Naive thymus-derived CD4-positive, alpha-beta T cell (primary cell): ENCODE results near the gene GDI2. TPM values are rescaled to one million over a fixed set of nuclear protein-coding genes. Genes with fewer than 3 reads are reported as not detected.
A peak's percentile ranks its signal among the peaks of the same experiment; 100 is the strongest.
"Not testable (repeated sequence)": the region's sequence is repeated elsewhere in the genome, so short reads cannot be mapped to it uniquely, and the experiment has no call there.

ENCODE experiments used
- ATAC-seq: fragments of 150-1000 bp; cut with Tn5 transposase; 2 replicates; pipeline ENCODE4 v1.10.0; 2021; ENCODE audit warnings: mild to moderate bottlenecking, moderate library complexity
- CTCF ChIA-PET: fragments of 350-600 bp; sonication (Branson Sonifier 250); formaldehyde crosslinking; loops from one replicate; lab custom pipeline; 2021; ENCODE audit warnings: antibody characterized with exemption; lab: Charles Lee
- POLR2A ChIA-PET: fragments of 350-600 bp; sonication (Branson Sonifier 250); formaldehyde crosslinking; loops from one replicate; lab custom pipeline; 2021; ENCODE audit warnings: antibody characterized with exemption, inconsistent platforms; lab: Charles Lee
- DNase-seq, 9 donors: peaks; one replicate each; pipeline versions ENCODE4 v3.0.0 to v3.0.0-alpha.2; 2020 to 2022; ENCODE audit warnings: mixed read lengths in 1 of 9
- H3K27ac ChIP-seq: one replicate; pipeline ENCODE4 v1.7.0; 2013; ENCODE audit warnings: mild to moderate bottlenecking, low read depth, low read length, moderate library complexity
- H3K27me3 ChIP-seq, 2 donors: one replicate each; pipeline ENCODE4 v1.7.0; 2013; ENCODE audit warnings: low read length in 2 of 2, mild to moderate bottlenecking in 2 of 2, moderate library complexity in 2 of 2; ENCODE audit not compliant: control insufficient read depth in 2 of 2, insufficient read depth in 2 of 2
- H3K36me3 ChIP-seq, 3 experiments: 1 replicate in 2 of 3; 2 replicates in 1 of 3; pipeline ENCODE4 v1.7.0; 2013; ENCODE audit warnings: low read length in 3 of 3, mild to moderate bottlenecking in 3 of 3, moderate library complexity in 1 of 3; ENCODE audit not compliant: insufficient read depth in 3 of 3, control insufficient read depth in 2 of 3
- H3K4me1 ChIP-seq, 2 donors: one replicate each; pipeline ENCODE4 v1.7.0; 2013; ENCODE audit warnings: low read length in 2 of 2, mild to moderate bottlenecking in 2 of 2, moderate library complexity in 1 of 2; ENCODE audit not compliant: control insufficient read depth in 2 of 2, insufficient read depth in 2 of 2
- H3K4me3 ChIP-seq: 2 replicates; pipeline ENCODE4 v1.7.0; 2013; ENCODE audit warnings: mild to moderate bottlenecking, low read length
- H3K9me3 ChIP-seq, 3 experiments: 1 replicate in 2 of 3; 2 replicates in 1 of 3; pipeline ENCODE4 v1.7.0; 2013; ENCODE audit warnings: low read length in 3 of 3; ENCODE audit not compliant: control insufficient read depth in 2 of 3
- H3K27ac Mint-ChIP-seq, 9 donors: one replicate each; pipeline ENCODE4 v1.8.0; 2020 to 2022; ENCODE audit warnings: mixed read lengths in 9 of 9, mild to moderate bottlenecking in 8 of 9, moderate library complexity in 5 of 9, inconsistent platforms in 2 of 9
- H3K27me3 Mint-ChIP-seq, 5 donors: one replicate each; pipeline ENCODE4 v1.8.0; 2021 to 2022; ENCODE audit warnings: mixed read lengths in 5 of 5, mild to moderate bottlenecking in 1 of 5
- H3K36me3 Mint-ChIP-seq, 5 donors: one replicate each; pipeline ENCODE4 v1.8.0; 2020 to 2022; ENCODE audit warnings: mixed read lengths in 5 of 5, mild to moderate bottlenecking in 3 of 5, inconsistent platforms in 1 of 5
- H3K4me1 Mint-ChIP-seq, 7 donors: one replicate each; pipeline ENCODE4 v1.8.0; 2020 to 2022; ENCODE audit warnings: mixed read lengths in 7 of 7, mild to moderate bottlenecking in 3 of 7, inconsistent platforms in 1 of 7
- H3K4me3 Mint-ChIP-seq, 10 donors: one replicate each; pipeline ENCODE4 v1.8.0; 2020 to 2022; ENCODE audit warnings: mild to moderate bottlenecking in 10 of 10, mixed read lengths in 10 of 10, moderate library complexity in 6 of 10, inconsistent platforms in 2 of 10
- H3K9me3 Mint-ChIP-seq, 11 donors: one replicate each; pipeline ENCODE4 v1.8.0; 2020 to 2022; ENCODE audit warnings: mixed read lengths in 11 of 11, mild to moderate bottlenecking in 4 of 11, inconsistent platforms in 1 of 11, moderate library complexity in 1 of 11
- intact Hi-C, 2 donors: fragments of 100-400 bp; cut with micrococcal nuclease; formaldehyde crosslinking; loops; one replicate each; pipeline ENCODE4 v1.15.1; 2023
- polyA plus RNA-seq, 2 donors: library from polyadenylated mRNA; unstranded; fragments of 300-500 nt; fragmentation: Illumina TruSeq; gene quantifications; one replicate each; pipeline ENCODE4 v1.2.3, GENCODE V29; 2021
- total RNA-seq, 6 experiments: library from RNA in 5 of 6; stranded (reverse) in 5 of 6; gene quantifications; 1 replicate in 5 of 6; 2 replicates in 1 of 6; pipeline ENCODE4 v1.2.3 and lab custom pipeline; 2021 to 2026

The GDI2 gene
- total and polyA plus RNA-seq, 7 experiments from 2014 or later: 85.3 to 236 (median 130) TPM

DNA sequence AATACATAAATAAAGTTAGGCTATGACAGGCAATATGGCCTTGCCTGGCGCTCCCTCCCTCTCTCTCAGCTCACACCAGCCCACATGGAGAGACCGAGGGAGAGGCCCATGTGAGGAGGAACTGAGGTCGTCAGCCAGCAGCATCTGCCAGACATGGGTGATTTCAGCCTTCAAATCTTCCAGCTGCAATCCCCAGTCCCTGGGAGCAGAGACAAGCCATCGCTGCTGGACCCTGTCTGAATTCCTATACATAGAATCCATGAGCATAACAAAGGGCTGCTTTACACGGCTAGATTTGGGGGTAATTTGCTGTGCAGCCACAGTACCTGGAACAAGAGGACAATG, 40.9 kb upstream of the GDI2 start:
- Mint-ChIP-seq H3K36me3 (peaks cover 0 to 3% (median 0%) of the 10 kb centered on the region in 5 donors), H3K4me3 (no peak overlapping the region), H3K4me1 (peaks cover 0 to 3% (median 0%) of the 10 kb centered on the region in 7 donors), H3K9me3 (peaks cover 0 to 1% (median 0%) of the 10 kb centered on the region in 11 donors), H3K27me3 (peaks cover 0 to 11% (median 4%) of the 10 kb centered on the region in 5 donors), H3K27ac (no peak overlapping the region)
- H3K4me3 ChIP-seq: no peak overlapping the region
- CTCF ChIA-PET: no interaction called here
- no peak overlapping the region for H3K27ac ChIP-seq
- H3K4me1 ChIP-seq: no peaks in the 10 kb centered on the region
- ATAC-seq (no peak), DNase-seq (no peak)
- H3K27me3 ChIP-seq: no peaks in the 10 kb centered on the region
- intact Hi-C loops: no loop called here
- H3K9me3 ChIP-seq: no peaks in the 10 kb centered on the region
- no peaks in the 10 kb centered on the region for H3K36me3 ChIP-seq
- POLR2A ChIA-PET: interaction anchor here (0.7 kb wide), 1 partner anchor 101 kb away, joined by 4 read pairs; no protein-coding TSS in a partner anchor

DNA sequence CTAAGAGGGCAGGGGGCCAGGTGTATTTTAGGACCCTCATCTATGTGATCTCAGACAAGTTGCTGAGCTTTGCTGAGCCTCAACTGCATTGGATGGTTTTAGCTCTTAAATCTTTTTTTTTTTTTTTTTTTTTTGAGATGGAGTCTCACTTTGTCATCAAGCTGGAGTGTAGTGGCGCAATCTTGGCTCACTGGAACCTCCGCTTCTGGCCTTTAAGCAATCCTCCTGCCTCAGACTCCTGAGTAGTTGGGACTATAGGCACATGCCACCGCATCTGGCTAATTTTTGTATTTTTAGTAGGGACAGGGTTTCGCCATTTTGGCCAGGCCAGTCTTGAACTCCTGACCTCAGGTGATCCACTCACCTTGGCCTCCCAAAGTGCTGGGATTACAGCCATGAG, 33.4 kb upstream of the GDI2 start:
- H3K27me3 Mint-ChIP-seq, POLR2A ChIA-PET, ATAC-seq, H3K27me3 ChIP-seq, DNase-seq, H3K9me3 Mint-ChIP-seq, H3K4me3 Mint-ChIP-seq, H3K4me3 ChIP-seq, intact Hi-C loops, H3K4me1 Mint-ChIP-seq, H3K4me1 ChIP-seq, H3K27ac ChIP-seq, H3K36me3 Mint-ChIP-seq, H3K27ac Mint-ChIP-seq, H3K36me3 ChIP-seq, H3K9me3 ChIP-seq: not testable (repeated sequence)
- CTCF ChIA-PET: interaction anchor here (0.6 kb wide), 1 partner anchor 1657 kb away, joined by 4 read pairs; no protein-coding TSS in a partner anchor

DNA sequence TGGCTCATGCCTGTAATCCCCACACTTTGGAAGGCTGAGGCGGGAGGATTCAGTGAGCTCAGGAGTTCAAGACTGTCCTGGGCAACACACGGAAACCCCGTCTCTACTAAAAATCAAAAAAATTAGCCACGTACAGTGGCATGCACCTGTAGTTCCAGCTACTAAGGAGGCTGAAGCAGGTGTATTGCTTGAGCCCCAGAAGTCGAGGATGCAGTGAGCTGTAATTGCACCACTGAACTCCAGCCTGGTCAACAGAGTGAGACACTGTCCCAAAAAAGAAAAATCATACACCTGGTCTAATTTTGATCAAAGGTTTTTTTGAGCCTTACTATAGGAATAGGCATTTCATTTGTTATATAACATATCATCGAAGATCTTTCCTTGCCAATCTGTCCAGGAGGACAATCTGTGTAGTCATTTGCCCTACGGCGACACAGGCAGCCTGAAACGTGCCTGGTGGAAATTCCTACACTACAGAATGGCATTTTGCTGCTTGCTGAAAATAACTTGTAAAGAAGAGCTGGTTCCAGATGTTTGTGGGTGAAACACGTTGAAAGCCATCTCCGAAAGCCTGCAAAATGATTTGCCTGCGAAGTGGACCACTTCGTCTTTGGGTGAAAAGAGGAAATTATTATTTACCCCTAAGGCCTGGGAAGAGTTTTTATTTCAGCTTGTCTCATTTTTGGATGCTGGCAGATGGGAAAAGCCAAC, 31.3 kb upstream of the GDI2 start:
- peaks cover 0 to 5% (median 0%) of the 10 kb centered on the region in 5 donors for H3K27me3 Mint-ChIP-seq
- Histone ChIP-seq H3K9me3 (no peaks in the 10 kb centered on the region), H3K36me3 (no peaks in the 10 kb centered on the region), H3K4me3 (no peak overlapping the region), H3K27ac (no peak overlapping the region), H3K27me3 (no peaks in the 10 kb centered on the region), H3K4me1 (no peaks in the 10 kb centered on the region)
- H3K4me1 Mint-ChIP-seq: peaks cover 0 to 10% (median 0%) of the 10 kb centered on the region in 7 donors
- intact Hi-C loops: no loop called here
- no peak for ATAC-seq
- H3K36me3 Mint-ChIP-seq: no peaks in the 10 kb centered on the region
- POLR2A ChIA-PET: interaction anchor here (0.6 kb wide), 1 partner anchor 593 kb away, joined by 3 read pairs; no protein-coding TSS in a partner anchor
- H3K9me3 Mint-ChIP-seq: peaks cover 0 to 1% (median 0%) of the 10 kb centered on the region in 11 donors
- CTCF ChIA-PET: interaction anchor here (0.7 kb wide), 1 partner anchor 1007 kb away, joined by 4 read pairs; no protein-coding TSS in a partner anchor
- no peak overlapping the region for H3K4me3 Mint-ChIP-seq
- H3K27ac Mint-ChIP-seq: no peak overlapping the region
- DNase-seq: no peak

DNA sequence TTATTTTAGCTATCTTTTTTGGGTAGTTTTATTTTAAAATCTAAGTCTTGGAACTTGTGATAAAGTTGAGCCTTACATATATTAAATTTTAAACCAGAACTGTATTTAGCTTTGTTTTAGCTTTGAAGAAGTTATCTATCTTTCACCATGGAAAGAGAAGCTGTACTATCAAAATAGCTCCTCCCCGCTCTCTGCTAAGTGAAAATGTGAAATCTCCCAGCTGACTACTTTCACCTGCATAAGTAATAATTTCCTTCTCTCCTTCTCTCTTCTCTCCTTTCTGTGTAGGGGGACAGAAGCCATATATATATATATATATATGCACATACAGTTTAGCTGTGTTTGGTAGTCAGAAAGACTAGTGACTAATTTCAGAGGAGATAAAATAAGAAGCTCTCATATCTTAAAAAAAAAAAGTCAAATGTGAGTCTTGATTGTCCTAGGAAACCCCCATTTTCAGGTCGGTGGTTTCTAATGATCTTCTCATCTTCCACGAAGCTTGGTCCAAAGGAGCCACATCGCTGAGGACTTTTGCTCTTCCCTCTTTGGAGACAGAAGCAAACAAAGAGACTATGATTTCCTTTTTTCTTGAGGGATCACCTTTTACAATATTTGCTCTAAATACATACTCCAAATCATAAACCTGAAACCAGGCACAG, 30.6 kb upstream of the GDI2 start:
- no peaks in the 10 kb centered on the region for H3K36me3 Mint-ChIP-seq
- DNase-seq (no peak), ATAC-seq (no peak)
- Histone ChIP-seq H3K36me3 (no peaks in the 10 kb centered on the region), H3K9me3 (no peaks in the 10 kb centered on the region), H3K27ac (no peak overlapping the region), H3K4me1 (no peaks in the 10 kb centered on the region), H3K4me3 (no peak overlapping the region), H3K27me3 (no peaks in the 10 kb centered on the region)
- peak overlapping the region in 1 of 9 donors; percentile 50 for H3K27ac Mint-ChIP-seq
- no peaks in the 10 kb centered on the region for H3K9me3 Mint-ChIP-seq
- POLR2A ChIA-PET: interaction anchor here (0.6 kb wide), 1 partner anchor 594 kb away, joined by 3 read pairs; no protein-coding TSS in a partner anchor
- peaks cover 0 to 10% (median 0%) of the 10 kb centered on the region in 7 donors for H3K4me1 Mint-ChIP-seq
- no peak overlapping the region for H3K4me3 Mint-ChIP-seq
- CTCF ChIA-PET: interaction anchor here (0.6 to 0.7 kb wide), 3 partner anchors 262 to 1007 kb away, joined by 3 to 4 read pairs (median 3); no protein-coding TSS in a partner anchor
- intact Hi-C loops: no loop called here
- H3K27me3 Mint-ChIP-seq: peaks cover 0 to 5% (median 0%) of the 10 kb centered on the region in 5 donors

DNA sequence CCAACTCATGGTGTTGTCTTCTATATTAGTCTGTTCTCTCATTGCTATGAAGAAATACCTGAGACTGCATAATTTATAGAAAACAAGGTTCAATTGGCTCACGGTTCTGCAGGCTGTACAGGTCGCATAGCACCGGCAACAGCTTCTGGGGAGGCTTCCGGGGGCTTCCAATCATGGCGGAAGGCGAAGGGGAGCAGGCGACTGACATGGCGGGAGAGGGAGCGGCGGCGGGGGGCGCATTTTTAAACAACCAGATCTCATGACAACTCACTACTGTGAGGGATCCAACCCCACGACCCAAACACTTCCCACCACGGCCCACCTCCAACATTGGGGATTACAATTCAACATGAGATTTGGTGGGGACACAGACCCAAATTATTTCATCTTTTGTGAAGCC, 28.7 kb upstream of the GDI2 start:
- DNase-seq: no peak
- H3K27ac ChIP-seq: no peak overlapping the region
- H3K4me3 ChIP-seq: no peak overlapping the region
- Mint-ChIP-seq H3K9me3 (no peaks in the 10 kb centered on the region), H3K27me3 (peaks cover 0 to 5% (median 0%) of the 10 kb centered on the region in 5 donors), H3K4me3 (no peak overlapping the region), H3K4me1 (peaks cover 0 to 10% (median 0%) of the 10 kb centered on the region in 7 donors), H3K36me3 (no peaks in the 10 kb centered on the region), H3K27ac (no peak overlapping the region)
- CTCF ChIA-PET: no interaction called here
- no peaks in the 10 kb centered on the region for H3K36me3 ChIP-seq
- no peaks in the 10 kb centered on the region for H3K27me3 ChIP-seq
- H3K9me3 ChIP-seq: no peaks in the 10 kb centered on the region
- intact Hi-C loops: no loop called here
- H3K4me1 ChIP-seq: no peaks in the 10 kb centered on the region
- ATAC-seq: no peak
- POLR2A ChIA-PET: no interaction called here

DNA sequence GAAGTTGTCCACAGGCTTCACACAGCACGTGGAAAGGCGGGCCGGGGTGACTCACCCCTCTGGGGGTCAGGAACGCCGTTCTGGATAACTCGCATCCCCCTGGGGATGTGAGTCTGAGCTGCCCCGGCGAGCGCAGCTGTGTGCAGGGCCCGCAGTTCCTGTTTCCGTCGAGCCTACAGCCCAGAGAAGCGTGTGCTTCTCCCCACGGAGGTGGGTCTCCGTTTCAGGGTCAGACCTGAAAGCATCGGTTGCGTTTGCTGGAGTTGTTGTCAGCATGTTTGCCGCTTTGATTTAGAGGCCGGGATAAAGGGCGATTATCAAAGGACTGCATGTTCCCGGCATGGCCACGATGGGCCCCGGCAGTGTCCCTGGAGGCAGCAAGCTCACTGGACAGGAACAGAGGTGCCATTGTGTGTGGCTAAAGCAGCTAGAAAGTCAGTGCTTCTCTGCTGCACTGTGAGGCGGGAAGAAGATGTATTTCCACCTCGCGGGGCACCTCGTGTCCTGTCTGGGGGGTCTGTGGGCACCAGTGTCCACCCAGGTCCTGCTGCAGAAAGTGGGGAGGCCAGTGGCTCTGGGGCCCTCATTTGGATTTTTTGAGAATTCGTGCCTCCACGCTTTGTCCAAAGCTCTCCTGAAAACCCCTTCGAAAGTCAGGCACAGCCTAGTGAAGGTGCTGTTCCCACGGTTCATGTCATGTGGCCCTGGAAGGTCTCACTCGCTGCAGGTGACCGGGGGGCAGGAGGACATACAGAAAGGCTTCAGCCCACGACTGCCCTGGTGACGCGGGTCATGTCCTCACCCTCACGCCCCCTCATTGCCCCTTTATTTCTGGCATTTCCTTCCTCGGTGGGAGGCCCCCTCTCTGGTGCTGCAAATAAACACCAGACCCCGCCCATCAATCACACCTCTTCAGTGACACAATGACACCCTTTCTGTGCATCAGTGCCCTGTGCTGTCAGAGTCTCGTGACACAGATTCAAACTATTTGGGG, 27.4 kb upstream of the GDI2 start:
- Histone ChIP-seq H3K4me1 (no peaks in the 10 kb centered on the region), H3K27me3 (no peaks in the 10 kb centered on the region), H3K9me3 (no peaks in the 10 kb centered on the region), H3K4me3 (no peak overlapping the region), H3K36me3 (no peaks in the 10 kb centered on the region), H3K27ac (no peak overlapping the region)
- ATAC-seq: peak; percentile 68
- ChIA-PET CTCF (no interaction called here), POLR2A (no interaction called here)
- Mint-ChIP-seq H3K4me1 (peaks cover 0 to 5% (median 0%) of the 10 kb centered on the region in 7 donors), H3K36me3 (no peaks in the 10 kb centered on the region), H3K27me3 (peaks cover 0 to 5% (median 0%) of the 10 kb centered on the region in 5 donors), H3K9me3 (no peaks in the 10 kb centered on the region), H3K4me3 (no peak overlapping the region), H3K27ac (no peak overlapping the region)
- no peak for DNase-seq
- intact Hi-C loops: no loop called here
